Measurements from ENCODE around the gene INPP5D. TPM values are rescaled to one million over a fixed set of nuclear protein-coding genes. Genes with fewer than 3 reads are reported as not detected.
"Not testable (repeated sequence)": the region's sequence is repeated elsewhere in the genome, so short reads cannot be mapped to it uniquely, and the experiment has no call there.

The INPP5D gene
- polyA plus RNA-seq, 2 of the 4 experiments (the other 2 are of a cell fraction) = 0.26 to 0.53 TPM

DNA sequence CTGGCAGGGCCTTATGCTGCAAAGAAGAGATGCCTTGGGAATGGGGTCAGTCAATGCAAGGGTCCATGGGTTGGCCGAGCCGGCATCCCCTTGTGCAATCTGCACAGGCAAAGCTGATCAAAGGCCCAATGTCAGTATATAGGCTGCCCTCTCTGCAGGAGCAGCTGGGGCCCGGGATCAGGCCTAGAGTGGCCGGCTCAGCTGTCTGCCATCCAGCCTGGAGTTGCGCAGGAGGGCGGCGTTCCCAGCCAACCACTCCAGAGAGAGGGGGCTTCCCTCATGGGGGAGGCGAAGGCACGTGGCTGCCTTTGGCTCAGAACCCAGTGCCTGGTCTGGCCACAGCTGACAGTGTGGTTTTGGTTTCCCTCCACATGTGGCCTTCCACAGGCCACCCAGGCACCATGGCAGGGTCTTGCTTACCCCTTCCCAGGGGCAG is 3.9 kb downstream of the INPP5D start:
- no peak overlapping the region for H3K27ac ChIP-seq
- TF ChIP-seq TP53 (CRISPR knock-in tag; IDR thresholded peaks at IDR 0.05) (no peak), SREBF2 (IDR thresholded peaks at IDR 0.05) (no peak), HOXA7 (CRISPR knock-in tag; IDR thresholded peaks at IDR 0.05) (no peak), EP300 (IDR thresholded peaks at IDR 0.05) (no peak), MAFK (IDR thresholded peaks at IDR 0.05; ENCODE audit: partially characterized antibody) (no peak), ESRRA (IDR thresholded peaks at IDR 0.05; ENCODE audit: borderline replicate concordance, low read length) (no peak), JUNB (IDR thresholded peaks at IDR 0.05) (no peak), GATA3 (IDR thresholded peaks at IDR 0.05; ENCODE audit: borderline replicate concordance) (no peak)
- TF ChIP-seq, protein P1, sequence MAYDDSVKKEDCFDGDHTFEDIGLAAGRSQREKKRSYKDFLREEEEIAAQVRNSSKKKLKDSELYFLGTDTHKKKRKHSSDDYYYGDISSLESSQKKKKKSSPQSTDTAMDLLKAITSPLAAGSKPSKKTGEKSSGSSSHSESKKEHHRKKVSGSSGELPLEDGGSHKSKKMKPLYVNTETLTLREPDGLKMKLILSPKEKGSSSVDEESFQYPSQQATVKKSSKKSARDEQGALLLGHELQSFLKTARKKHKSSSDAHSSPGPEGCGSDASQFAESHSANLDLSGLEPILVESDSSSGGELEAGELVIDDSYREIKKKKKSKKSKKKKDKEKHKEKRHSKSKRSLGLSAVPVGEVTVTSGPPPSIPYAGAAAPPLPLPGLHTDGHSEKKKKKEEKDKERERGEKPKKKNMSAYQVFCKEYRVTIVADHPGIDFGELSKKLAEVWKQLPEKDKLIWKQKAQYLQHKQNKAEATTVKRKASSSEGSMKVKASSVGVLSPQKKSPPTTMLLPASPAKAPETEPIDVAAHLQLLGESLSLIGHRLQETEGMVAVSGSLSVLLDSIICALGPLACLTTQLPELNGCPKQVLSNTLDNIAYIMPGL (CRISPR knock-in tag; IDR thresholded peaks at IDR 0.05; ENCODE audit: borderline replicate concordance) = no peak
- TF ChIP-seq, protein P2, sequence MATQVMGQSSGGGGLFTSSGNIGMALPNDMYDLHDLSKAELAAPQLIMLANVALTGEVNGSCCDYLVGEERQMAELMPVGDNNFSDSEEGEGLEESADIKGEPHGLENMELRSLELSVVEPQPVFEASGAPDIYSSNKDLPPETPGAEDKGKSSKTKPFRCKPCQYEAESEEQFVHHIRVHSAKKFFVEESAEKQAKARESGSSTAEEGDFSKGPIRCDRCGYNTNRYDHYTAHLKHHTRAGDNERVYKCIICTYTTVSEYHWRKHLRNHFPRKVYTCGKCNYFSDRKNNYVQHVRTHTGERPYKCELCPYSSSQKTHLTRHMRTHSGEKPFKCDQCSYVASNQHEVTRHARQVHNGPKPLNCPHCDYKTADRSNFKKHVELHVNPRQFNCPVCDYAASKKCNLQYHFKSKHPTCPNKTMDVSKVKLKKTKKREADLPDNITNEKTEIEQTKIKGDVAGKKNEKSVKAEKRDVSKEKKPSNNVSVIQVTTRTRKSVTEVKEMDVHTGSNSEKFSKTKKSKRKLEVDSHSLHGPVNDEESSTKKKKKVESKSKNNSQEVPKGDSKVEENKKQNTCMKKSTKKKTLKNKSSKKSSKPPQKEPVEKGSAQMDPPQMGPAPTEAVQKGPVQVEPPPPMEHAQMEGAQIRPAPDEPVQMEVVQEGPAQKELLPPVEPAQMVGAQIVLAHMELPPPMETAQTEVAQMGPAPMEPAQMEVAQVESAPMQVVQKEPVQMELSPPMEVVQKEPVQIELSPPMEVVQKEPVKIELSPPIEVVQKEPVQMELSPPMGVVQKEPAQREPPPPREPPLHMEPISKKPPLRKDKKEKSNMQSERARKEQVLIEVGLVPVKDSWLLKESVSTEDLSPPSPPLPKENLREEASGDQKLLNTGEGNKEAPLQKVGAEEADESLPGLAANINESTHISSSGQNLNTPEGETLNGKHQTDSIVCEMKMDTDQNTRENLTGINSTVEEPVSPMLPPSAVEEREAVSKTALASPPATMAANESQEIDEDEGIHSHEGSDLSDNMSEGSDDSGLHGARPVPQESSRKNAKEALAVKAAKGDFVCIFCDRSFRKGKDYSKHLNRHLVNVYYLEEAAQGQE (IDR thresholded peaks at IDR 0.05) = no peak
- whole genome bisulfite sequencing (ENCODE audit: missing lambda C conversion rate) = 79% methylated on average over 2 of the region's 9 CpGs
- DNase-seq (ENCODE audit: low read depth in 1 of 2, low spot score in 1 of 2) = no peak
- FAIRE-seq = no peak
- no peak for ATAC-seq
- H3K4me2 ChIP-seq = no peak overlapping the region
- POLR2A ChIA-PET = no interaction called here
- H3K4me3 ChIP-seq = no peak overlapping the region
- CTCF ChIA-PET = interaction anchor here (0.9 to 6.7 kb wide), 3 partner anchors 10 to 210 kb away, joined by 3 to 45 read pairs (median 5); no protein-coding TSS in a partner anchor
- H3K4me1 ChIP-seq = no peaks in the 10 kb centered on the region
- H3K9me3 ChIP-seq = no peaks in the 10 kb centered on the region

DNA sequence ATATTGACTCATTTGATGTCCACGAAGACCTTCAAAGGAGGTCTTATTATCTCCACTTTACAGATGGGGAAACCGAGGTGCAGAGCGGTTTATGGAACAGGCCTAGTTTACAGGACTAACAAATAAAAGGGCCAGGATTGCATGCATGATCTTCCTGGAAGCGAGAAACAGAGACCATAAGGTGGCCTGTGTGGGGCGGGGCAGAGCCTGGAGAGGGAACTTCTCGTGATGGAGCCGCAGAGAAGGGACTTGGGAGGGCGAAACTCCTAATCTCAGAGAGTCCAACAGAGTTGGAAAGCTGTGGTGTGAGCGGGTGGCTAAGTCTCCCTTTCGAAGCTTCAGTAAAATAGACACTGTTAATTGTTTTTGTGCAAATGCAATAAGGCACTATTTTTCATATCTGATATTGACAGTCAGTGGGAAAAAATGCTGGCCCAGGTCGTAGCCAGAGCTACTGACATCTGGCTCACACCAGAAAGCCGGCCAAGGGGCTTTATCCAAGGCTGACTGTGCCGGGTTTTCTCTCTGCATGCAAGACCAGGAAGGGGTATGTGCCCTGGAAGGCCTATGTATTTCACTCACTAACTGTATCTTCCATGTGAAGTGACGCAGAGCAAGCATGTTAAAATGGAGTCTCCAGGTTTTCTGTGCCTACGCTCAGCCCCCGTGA is 4.5 kb downstream of the INPP5D start:
- no peak for TF ChIP-seq SMC3 (IDR thresholded peaks at IDR 0.05)
- TF ChIP-seq, protein P3, sequence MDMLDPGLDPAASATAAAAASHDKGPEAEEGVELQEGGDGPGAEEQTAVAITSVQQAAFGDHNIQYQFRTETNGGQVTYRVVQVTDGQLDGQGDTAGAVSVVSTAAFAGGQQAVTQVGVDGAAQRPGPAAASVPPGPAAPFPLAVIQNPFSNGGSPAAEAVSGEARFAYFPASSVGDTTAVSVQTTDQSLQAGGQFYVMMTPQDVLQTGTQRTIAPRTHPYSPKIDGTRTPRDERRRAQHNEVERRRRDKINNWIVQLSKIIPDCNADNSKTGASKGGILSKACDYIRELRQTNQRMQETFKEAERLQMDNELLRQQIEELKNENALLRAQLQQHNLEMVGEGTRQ (IDR thresholded peaks at IDR 0.05) = no peak
- no peak for TF ChIP-seq POLR2AphosphoS2 (conservative IDR thresholded peaks at IDR 0.05; ENCODE audit: low read length)
- no peak for TF ChIP-seq RARB (CRISPR knock-in tag; IDR thresholded peaks at IDR 0.05)
- TF ChIP-seq, protein P4, sequence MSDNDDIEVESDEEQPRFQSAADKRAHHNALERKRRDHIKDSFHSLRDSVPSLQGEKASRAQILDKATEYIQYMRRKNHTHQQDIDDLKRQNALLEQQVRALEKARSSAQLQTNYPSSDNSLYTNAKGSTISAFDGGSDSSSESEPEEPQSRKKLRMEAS (IDR thresholded peaks at IDR 0.05) = no peak

DNA sequence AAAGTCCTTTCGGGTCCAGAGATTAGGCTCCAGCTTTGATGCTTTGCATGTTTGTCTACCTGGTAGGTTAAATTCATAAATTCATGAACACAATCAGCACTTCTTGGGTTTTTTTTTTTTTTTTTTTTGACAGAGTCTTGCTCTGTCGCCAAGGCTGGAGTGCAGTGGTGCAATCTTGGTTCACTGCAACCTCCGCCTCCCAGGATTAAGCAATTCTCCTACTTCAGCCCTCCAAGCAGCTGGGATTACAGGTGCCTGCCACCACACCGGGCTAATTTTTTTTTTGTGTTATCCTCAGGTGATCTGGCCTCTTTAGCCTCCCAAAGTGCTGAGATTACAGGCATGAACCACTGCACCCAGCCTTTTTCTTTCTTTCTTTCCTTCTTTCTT is 5.1 kb downstream of the INPP5D start:
- ATAC-seq; H3K4me1 ChIP-seq; H3K9me3 ChIP-seq; POLR2A ChIA-PET; DNase-seq (ENCODE audit: low read depth in 1 of 2, low spot score in 1 of 2); H3K4me3 ChIP-seq; H3K27ac ChIP-seq; H3K4me2 ChIP-seq; FAIRE-seq: not testable (repeated sequence)
- CTCF ChIA-PET = interaction anchor here (1.7 to 6.7 kb wide), 2 partner anchors 9 to 11 kb away, joined by 5 to 45 read pairs; no protein-coding TSS in a partner anchor
- 70% methylated on average over 4 of the region's 4 CpGs for WGBS (ENCODE audit: missing lambda C conversion rate)

More for the DNA sequence above, 4.5 kb downstream of the INPP5D start:
- Histone ChIP-seq H3K9me3 (no peaks in the 10 kb centered on the region), H3K4me3 (no peak overlapping the region), H3K4me1 (no peaks in the 10 kb centered on the region), H3K27ac (no peak overlapping the region), H3K4me2 (no peak overlapping the region)
- ATAC-seq (no peak), FAIRE-seq (no peak), DNase-seq (ENCODE audit: low read depth in 1 of 2, low spot score in 1 of 2) (no peak)
- POLR2A ChIA-PET = no interaction called here
- CTCF ChIA-PET = interaction anchor here (0.6 to 6.7 kb wide), 4 partner anchors 9 to 407 kb away, joined by 3 to 45 read pairs (median 5); no protein-coding TSS in a partner anchor
- WGBS (ENCODE audit: missing lambda C conversion rate) = 78% methylated on average over 15 of the region's 16 CpGs

All from A549 (cell line).